ENCODE results near the gene OPA3.

DNA sequence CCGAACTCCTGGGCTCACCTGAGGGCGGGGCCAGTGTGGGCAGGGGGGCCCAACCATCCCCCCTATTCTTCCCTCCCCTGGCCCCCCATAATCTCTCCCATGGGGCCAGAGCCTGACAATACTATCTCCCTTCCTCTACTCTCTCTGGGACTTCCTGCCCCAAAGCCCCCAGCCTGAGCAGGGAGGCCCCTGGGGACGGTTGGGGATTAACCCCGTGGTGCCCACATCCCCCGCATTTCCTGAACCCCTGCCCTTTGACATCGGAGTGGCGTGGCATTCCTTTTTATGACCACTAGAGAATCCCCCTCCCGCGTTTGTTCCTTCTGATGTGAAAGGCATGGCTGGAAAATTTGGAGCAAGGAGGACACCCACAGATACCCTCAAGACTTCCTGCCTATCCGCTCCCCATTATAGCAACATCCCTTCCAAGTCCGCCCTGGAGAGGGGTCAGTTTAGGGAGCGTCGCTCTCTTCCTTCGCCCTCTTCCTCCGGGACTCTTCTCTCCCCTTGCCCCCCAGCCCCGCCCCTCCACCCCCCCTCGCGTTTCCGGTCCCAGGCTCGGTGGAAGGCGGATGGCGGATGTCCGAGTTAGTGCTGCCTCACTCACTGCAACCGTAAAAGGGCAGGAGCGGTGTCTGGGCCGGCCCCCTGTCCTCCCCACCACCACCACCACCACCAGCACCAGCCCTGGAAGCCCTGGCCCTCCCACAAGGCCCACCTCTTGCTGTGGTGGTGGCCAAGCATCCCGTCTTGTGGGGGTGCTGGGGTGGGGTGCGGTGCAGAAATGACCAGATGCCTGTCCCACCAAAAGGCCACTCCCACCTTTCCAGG, 75.5 kb downstream of the OPA3 start:
- TF ChIP-seq CBX5 (IDR thresholded peaks at IDR 0.05; ENCODE audit: low read depth) (no peak), JUND (IDR thresholded peaks at IDR 0.05; ENCODE audit: low read depth, low read length) (no peak), POLR2AphosphoS5 (IDR thresholded peaks at IDR 0.05; ENCODE audit: low read length) (peak; percentile 64), RFX5 (IDR thresholded peaks at IDR 0.05; ENCODE audit: low read depth, low read length) (no peak), CTCF (IDR thresholded peaks at IDR 0.05 in 2 of 3, conservative IDR thresholded peaks at IDR 0.05 in 1 of 3; ENCODE audit: control insufficient read depth in 2 of 3, extremely low read depth in 1 of 3, insufficient read depth in 1 of 3, low read depth in 3 of 3, low read length in 3 of 3) (peak in 1 of 3 experiments; percentile 11; a peak in 1 of 6 replicates), ATF3 (IDR thresholded peaks at IDR 0.05; ENCODE audit: borderline replicate concordance, extremely low read depth, low read depth, low read length) (no peak), SP1 (IDR thresholded peaks at IDR 0.05; ENCODE audit: low read depth, low read length) (peak; percentile 56), ETV6 (conservative IDR thresholded peaks at IDR 0.05 in 1 of 2, IDR thresholded peaks at IDR 0.05 in 1 of 2; ENCODE audit: borderline replicate concordance in 1 of 2, low read depth in 1 of 2) (peak in 1 of 2 experiments; percentile 83; a peak in 2 of 4 replicates), EZH2 (IDR thresholded peaks at IDR 0.05; ENCODE audit: borderline replicate concordance, control insufficient read depth, low read depth, low read length) (no peak), SIX5 (IDR thresholded peaks at IDR 0.05; ENCODE audit: low read depth, low read length, severe bottlenecking) (no peak), ESRRA (IDR thresholded peaks at IDR 0.05; ENCODE audit: low read length) (no peak), DPF2 (IDR thresholded peaks at IDR 0.05) (peak; percentile 67; the same call in 1 of the 2 replicates), NR2F1 (conservative IDR thresholded peaks at IDR 0.05) (peak; percentile 99), PBX3 (IDR thresholded peaks at IDR 0.05; ENCODE audit: insufficient replicate concordance, low read depth, low read length) (no peak)

All from GM12878 (cell line).